K562 (cell line): ENCODE measurements around the gene NUMB. TPM values are rescaled to one million over a fixed set of nuclear protein-coding genes. Genes with fewer than 3 reads are reported as not detected.

Experiments used
- ATAC-seq: fragments of 200-7000 bp; cut with Tn5 transposase; 3 replicates; pipeline ENCODE4 v1.9.1; 2020; ENCODE audit warnings: moderate library complexity
- BruUV-seq: library from RNA; stranded (reverse); fragments of 400-500 nt; replicated peaks from 2 replicates; lab custom pipeline; 2021; lab: Mats Ljungman, UMichigan
- CTCF ChIA-PET: fragments of 300-600 bp; formaldehyde crosslinking; extraction: SDS; loops from one replicate; lab custom pipeline; 2021; ENCODE audit warnings: low intra/inter-chr PET ratio; lab: Yijun Ruan, JAX
- POLR2A ChIA-PET: fragments of 300-600, 350-650 bp; sonication (Branson Sonifier 250); formaldehyde crosslinking; extraction: SDS; loops from one replicate; lab custom pipeline; 2021; ENCODE audit warnings: antibody characterized with exemption, inconsistent platforms; lab: Yijun Ruan, JAX
- DNase-seq, 4 experiments: peaks; one replicate each; pipeline versions ENCODE4 v3.0.0 to v3.0.0-alpha.2; 2011 to 2018; ENCODE audit warnings: low spot score in 3 of 4, mixed read lengths in 3 of 4; ENCODE audit errors: extremely low read depth in 1 of 4
- FAIRE-seq: peaks from 2 replicates; lab custom pipeline; 2011; peaks lifted over from hg19 to GRCh38; lab: Jason Lieb, UNC
- H2AFZ ChIP-seq: 2 replicates; pipeline ENCODE4 v1.6.0; 2011; ENCODE audit warnings: low read depth, low read length, control low read depth, inconsistent platforms
- H3K27ac ChIP-seq: fragments of 200-600 bp; 3 replicates; pipeline ENCODE4 v1.8.0; 2011; ENCODE audit warnings: low read depth, mild to moderate bottlenecking, control low read depth, inconsistent platforms, low read length, moderate library complexity, mixed read lengths; ENCODE audit errors: extremely low read depth
- H3K27me3 ChIP-seq, 2 experiments: fragments of 300-600 bp in 1 of 2; 2 replicates in 1 of 2; 3 replicates in 1 of 2; pipeline versions ENCODE4 v1.6.0 to v1.8.0; 2011; ENCODE audit warnings: inconsistent platforms in 2 of 2, low read length in 2 of 2, mild to moderate bottlenecking in 1 of 2, mixed read lengths in 1 of 2, moderate library complexity in 1 of 2; ENCODE audit not compliant: control insufficient read depth in 2 of 2, insufficient read depth in 2 of 2
- H3K36me3 ChIP-seq: fragments of 300-600 bp; 3 replicates; pipeline ENCODE4 v1.8.0; 2011; ENCODE audit warnings: mild to moderate bottlenecking, low read length, inconsistent platforms; ENCODE audit not compliant: control insufficient read depth, insufficient read depth
- H3K4me1 ChIP-seq, 2 experiments: fragments of 200-600 bp in 1 of 2; replicated peaks in 1 of 2; 2 replicates in 1 of 2; 3 replicates in 1 of 2; pipeline versions ENCODE4 v1.5.1 to v1.8.0; 2011; ENCODE audit warnings: inconsistent platforms in 2 of 2, low read length in 2 of 2, mild to moderate bottlenecking in 1 of 2, mixed read lengths in 1 of 2, moderate library complexity in 1 of 2; ENCODE audit not compliant: control insufficient read depth in 2 of 2, insufficient read depth in 2 of 2
- H3K4me2 ChIP-seq: 2 replicates; pipeline ENCODE4 v1.6.1; 2011; ENCODE audit warnings: low read length, control low read depth, inconsistent platforms, mixed read lengths; ENCODE audit not compliant: insufficient read depth
- H3K4me3 ChIP-seq: fragments of 200-600 bp; sonication (generic), shearing (Covaris generic); 2 replicates; pipeline ENCODE4 v1.5.1; 2016; ENCODE audit warnings: control low read depth, inconsistent platforms
- H3K79me2 ChIP-seq: fragments of 200-600 bp; 3 replicates; pipeline ENCODE4 v1.8.0; 2011; ENCODE audit warnings: low read length, inconsistent platforms; ENCODE audit not compliant: control insufficient read depth, insufficient read depth
- H3K9ac ChIP-seq, 2 experiments: 2 replicates each; pipeline versions ENCODE4 v1.6.0 to v1.6.1; 2011; ENCODE audit warnings: low read depth in 2 of 2, low read length in 2 of 2, control low read depth in 1 of 2, inconsistent platforms in 1 of 2, mild to moderate bottlenecking in 1 of 2, mixed read lengths in 1 of 2; ENCODE audit not compliant: insufficient read depth in 1 of 2
- H3K9me1 ChIP-seq: one replicate; pipeline ENCODE4 v1.6.0; 2011; ENCODE audit warnings: inconsistent platforms, mild to moderate bottlenecking, low read length, moderate library complexity; ENCODE audit not compliant: control insufficient read depth, insufficient read depth
- H3K9me3 ChIP-seq: replicated peaks from 2 replicates; pipeline ENCODE4 v1.5.1; 2011; ENCODE audit warnings: low read depth, low read length, inconsistent platforms; ENCODE audit not compliant: control insufficient read depth, insufficient read depth
- H4K20me1 ChIP-seq: replicated peaks from 2 replicates; pipeline ENCODE4 v1.6.1; 2011; ENCODE audit warnings: low read length, inconsistent platforms, mixed read lengths; ENCODE audit not compliant: control insufficient read depth, insufficient read depth
- POLR2A ChIP-seq: fragments of 450-650 bp; conservative IDR thresholded peaks from 2 replicates; pipeline ENCODE4 v1.6.1; 2016
- POLR2G ChIP-seq: fragments of 200-400 bp; formaldehyde crosslinking; IDR thresholded peaks from 2 replicates; pipeline ENCODE4 v1.6.1; 2017; ENCODE audit warnings: low read depth, mild to moderate bottlenecking, antibody characterized with exemption, low read length, moderate library complexity
- RBM22 ChIP-seq: fragments of 200-400 bp; formaldehyde crosslinking; IDR thresholded peaks from 2 replicates; pipeline ENCODE4 v1.6.1; 2018; ENCODE audit warnings: low read length, low read depth; ENCODE audit not compliant: poor library complexity, severe bottlenecking
- ZNF174 ChIP-seq: fragments of 250-450 bp; sonication (Bioruptor Pico); IDR thresholded peaks from 2 replicates; pipeline ENCODE4 v1.4.0; 2020; ENCODE audit warnings: mild to moderate bottlenecking
- WGBS: fragments of 100-300 bp; shearing (Covaris generic); methylation state at CpG from one replicate; pipeline ENCODE4 v1.1.6; 2016; ENCODE audit warnings: low coverage, mixed read lengths; ENCODE audit not compliant: insufficient coverage; ENCODE audit errors: missing lambda C conversion rate; 5-methylcytosine and 5-hydroxymethylcytosine counted together
- in situ Hi-C: fragments of 300-500 bp; cut with MboI; formaldehyde crosslinking; loops from 4 replicates; pipeline ENCODE4 v1.15.0; 2018; ENCODE audit warnings: inconsistent platforms, mixed read lengths
- intact Hi-C: fragments of 100-400 bp; cut with micrococcal nuclease; formaldehyde crosslinking; loops from 2 replicates; pipeline ENCODE4 v1.14.2; 2022
- polyA plus RNA-seq, 8 experiments: library from polyadenylated mRNA; depleted of rRNA in 4 of 8; stranded (reverse) in 5 of 8; unstranded in 3 of 8; fragments of >200 nt; fragmentation: Nextera tagmentation in 2 of 8; fragmentation: Illumina TruSeq in 1 of 8; extraction: Ambion mirVana in 2 of 8; extraction: Trizol in 1 of 8; gene quantifications; 2 replicates each; pipeline versions ENCODE4 v1.2.1 to v1.2.3, GENCODE V29; 2011 to 2014; ENCODE audit warnings: inconsistent platforms in 1 of 8, missing spikeins in 1 of 8
- total RNA-seq, 7 experiments: library from RNA; depleted of rRNA in 6 of 7; stranded (reverse); fragments of >200 nt in 6 of 7; fragmentation: Illumina TruSeq in 2 of 7; extraction: Trizol in 2 of 7; gene quantifications; 2 replicates each; pipeline versions ENCODE4 v1.2.1 to v1.2.3, GENCODE V29; 2011 to 2021; ENCODE audit warnings: low replicate concordance in 1 of 7
- TF ChIP-seq, protein P1 (sequence below): sonication (generic); formaldehyde crosslinking; IDR thresholded peaks from 2 replicates; pipeline ENCODE4 v1.8.1; 2023; ENCODE audit warnings: mild to moderate bottlenecking, missing genetic modification reagents

Gene NUMB
- total and polyA plus RNA-seq, 9 of the 15 experiments (the other 6 are each of a cell fraction or from before 2014, with no cell fraction given) = 13.5 to 54.0 (median 32.3) TPM

GRCh38 chr14:73269729-73270531 lies 188.4 kb downstream of the NUMB start:
- H3K36me3 ChIP-seq = peaks cover 10% of the 10 kb centered on the region; the same call in 2 of the 3 replicates

More at GRCh38 chr14:73269729-73270531, 188.4 kb downstream of the NUMB start:
- no peak for FAIRE-seq
- Histone ChIP-seq H3K9ac (no peak overlapping the region; a peak in 1 of 4 replicates), H3K27ac (no peak overlapping the region), H4K20me1 (no peaks in the 10 kb centered on the region), H3K4me2 (no peak overlapping the region), H3K9me3 (no peaks in the 10 kb centered on the region), H3K27me3 (no peaks in the 10 kb centered on the region), H3K79me2 (no peaks in the 10 kb centered on the region), H3K9me1 (no peaks in the 10 kb centered on the region), H3K4me3 (no peak overlapping the region), H3K4me1 (0 out of 5 replicates have a peak, but pooled peaks cover 0 to 4% of the 10 kb centered on the region in 2 experiments), H2AFZ (no peak overlapping the region)
- ChIA-PET POLR2A (no interaction called here), CTCF (no interaction called here)
- no peak for DNase-seq
- WGBS = 77% methylated on average over 12 of the region's 48 CpGs
- TF ChIP-seq POLR2G (peak; percentile 76), POLR2A (peak; percentile 11; the same call in 1 of the 2 replicates), ZNF174 (CRISPR knock-in tag) (no peak), RBM22 (peak; percentile 48)
- TF ChIP-seq, protein P1, sequence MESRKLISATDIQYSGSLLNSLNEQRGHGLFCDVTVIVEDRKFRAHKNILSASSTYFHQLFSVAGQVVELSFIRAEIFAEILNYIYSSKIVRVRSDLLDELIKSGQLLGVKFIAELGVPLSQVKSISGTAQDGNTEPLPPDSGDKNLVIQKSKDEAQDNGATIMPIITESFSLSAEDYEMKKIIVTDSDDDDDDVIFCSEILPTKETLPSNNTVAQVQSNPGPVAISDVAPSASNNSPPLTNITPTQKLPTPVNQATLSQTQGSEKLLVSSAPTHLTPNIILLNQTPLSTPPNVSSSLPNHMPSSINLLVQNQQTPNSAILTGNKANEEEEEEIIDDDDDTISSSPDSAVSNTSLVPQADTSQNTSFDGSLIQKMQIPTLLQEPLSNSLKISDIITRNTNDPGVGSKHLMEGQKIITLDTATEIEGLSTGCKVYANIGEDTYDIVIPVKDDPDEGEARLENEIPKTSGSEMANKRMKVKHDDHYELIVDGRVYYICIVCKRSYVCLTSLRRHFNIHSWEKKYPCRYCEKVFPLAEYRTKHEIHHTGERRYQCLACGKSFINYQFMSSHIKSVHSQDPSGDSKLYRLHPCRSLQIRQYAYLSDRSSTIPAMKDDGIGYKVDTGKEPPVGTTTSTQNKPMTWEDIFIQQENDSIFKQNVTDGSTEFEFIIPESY (CRISPR knock-in tag) = peak; percentile 76
- intact Hi-C loops (no loop called here), in situ Hi-C loops (no loop called here)
- no peak for ATAC-seq
- no TSS peak for BruUV-seq
